ENCODE results near the gene ZNF428.
"Not testable (repeated sequence)": the region's sequence is repeated elsewhere in the genome, so short reads cannot be mapped to it uniquely, and the experiment has no call there.

ZNF428 gene

GRCh38 chr19:43619262-43620060 is at the start of gene ZNF428:
Gene ZNF428, minus strand, starts transcription at chr19:43619629. Its CDS starts 5,325 bp downstream, at chr19:43614304.
- DNase-seq (ENCODE audit: low read depth) = peak; percentile 76

GRCh38 chr19:43668406-43669109 is 49.1 kb upstream of the ZNF428 start:
- DNase-seq (ENCODE audit: low read depth) = peak; percentile 86

- no peak for DNase-seq (ENCODE audit: low read depth)
Measured at GRCh38 chr19:43667876-43668405, 48.5 kb upstream of the ZNF428 start.

GRCh38 chr19:43667126-43667875 is 47.9 kb upstream of the ZNF428 start:
- DNase-seq (ENCODE audit: low read depth) = no peak

- no peak for DNase-seq (ENCODE audit: low read depth)
Measured at GRCh38 chr19:43664018-43664417, 44.6 kb upstream of the ZNF428 start.

GRCh38 chr19:43662487-43662886 is 43.1 kb upstream of the ZNF428 start:
- DNase-seq (ENCODE audit: low read depth) = no peak

- DNase-seq (ENCODE audit: low read depth) = no peak
Measured at GRCh38 chr19:43660971-43661360, 41.5 kb upstream of the ZNF428 start.

GRCh38 chr19:43660301-43660970 is 41.0 kb upstream of the ZNF428 start:
- no peak for DNase-seq (ENCODE audit: low read depth)

GRCh38 chr19:43658494-43658893 is 39.1 kb upstream of the ZNF428 start:
- DNase-seq (ENCODE audit: low read depth) = no peak

- DNase-seq (ENCODE audit: low read depth) = no peak
Measured at GRCh38 chr19:43658001-43658400, 38.6 kb upstream of the ZNF428 start.

GRCh38 chr19:43656436-43656835 is 37.0 kb upstream of the ZNF428 start:
- DNase-seq (ENCODE audit: low read depth) = no peak

- no peak for DNase-seq (ENCODE audit: low read depth)
Measured at GRCh38 chr19:43652546-43652874, 33.1 kb upstream of the ZNF428 start.

- no peak for DNase-seq (ENCODE audit: low read depth)
Measured at GRCh38 chr19:43651758-43652545, 32.5 kb upstream of the ZNF428 start.

- DNase-seq (ENCODE audit: low read depth) = not testable (repeated sequence)
Measured at GRCh38 chr19:43650276-43650675, 30.8 kb upstream of the ZNF428 start.

GRCh38 chr19:43649514-43649913 is 30.1 kb upstream of the ZNF428 start:
- DNase-seq (ENCODE audit: low read depth) = no peak

GRCh38 chr19:43648633-43649032 is 29.2 kb upstream of the ZNF428 start:
- DNase-seq (ENCODE audit: low read depth) = no peak

- DNase-seq (ENCODE audit: low read depth) = no peak
Measured at GRCh38 chr19:43644181-43644580, 24.8 kb upstream of the ZNF428 start.

- no peak for DNase-seq (ENCODE audit: low read depth)
Measured at GRCh38 chr19:43643326-43643725, 23.9 kb upstream of the ZNF428 start.

GRCh38 chr19:43642531-43642930 is 23.1 kb upstream of the ZNF428 start:
- no peak for DNase-seq (ENCODE audit: low read depth)

- DNase-seq (ENCODE audit: low read depth) = no peak
Measured at GRCh38 chr19:43641333-43641732, 21.9 kb upstream of the ZNF428 start.

- no peak for DNase-seq (ENCODE audit: low read depth)
Measured at GRCh38 chr19:43640424-43640757, 21.0 kb upstream of the ZNF428 start.

Data from stimulated activated CD8-positive, alpha-beta memory T cell treated with anti-CD3 and anti-CD28 coated beads, Interleukin-12 subunit alpha, Interleukin-12 subunit beta, amount 100 ng/mL, for 1 hour (primary cell).